ENCODE measurements around the gene CEP97. TPM values are rescaled to one million over a fixed set of nuclear protein-coding genes. Genes with fewer than 3 reads are reported as not detected.
"Not testable (repeated sequence)": the region's sequence is repeated elsewhere in the genome, so short reads cannot be mapped to it uniquely, and the experiment has no call there.

The CEP97 gene
- total and polyA plus RNA-seq, 7 donors: 1.6 to 12.5 (median 6.3) TPM

GRCh38 chr3:101730839-101731238 lies 6.4 kb downstream of the CEP97 start:
- H3K36me3 ChIP-seq (ENCODE audit: insufficient read depth in 1 of 2, low read depth in 1 of 2): peaks cover 8 to 80% of the 10 kb centered on the region in 2 donors
- ATAC-seq (no peak), DNase-seq (no peak)
- no peak overlapping the region for H3K27ac ChIP-seq
- no peaks in the 10 kb centered on the region for H3K9me3 ChIP-seq
- H3K4me1 ChIP-seq: peaks cover 4% of the 10 kb centered on the region
- no peak for TF ChIP-seq CTCF (IDR thresholded peaks at IDR 0.05)
- H3K27me3 ChIP-seq (ENCODE audit: insufficient read depth in 3 of 3, low read length in 2 of 3): no peaks in the 10 kb centered on the region
- intact Hi-C loops (cut with DNase I): no loop called here
- H3K4me3 ChIP-seq: no peak overlapping the region

DNA sequence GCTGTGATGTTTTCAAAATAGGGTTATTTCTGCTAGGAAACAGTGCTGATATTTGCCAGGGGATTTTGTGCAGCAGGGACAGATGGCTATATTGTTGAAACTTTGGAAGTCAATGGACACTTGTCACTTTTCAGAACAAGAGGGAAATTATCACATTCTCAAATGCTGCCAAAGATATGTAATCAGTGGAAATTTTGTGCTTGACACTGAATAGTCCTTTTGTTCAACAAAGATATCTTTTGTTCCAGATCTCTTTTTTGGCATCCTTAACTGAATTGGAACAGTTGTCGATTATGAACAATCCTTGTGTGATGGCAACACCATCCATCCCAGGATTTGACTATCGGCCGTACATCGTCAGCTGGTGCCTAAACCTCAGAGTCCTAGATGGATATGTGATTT lies 7.8 kb downstream of the CEP97 start:
- H3K27me3 ChIP-seq (ENCODE audit: insufficient read depth in 3 of 3, low read length in 2 of 3): no peaks in the 10 kb centered on the region
- no peak overlapping the region for H3K4me3 ChIP-seq
- peaks cover 8 to 87% of the 10 kb centered on the region in 2 donors for H3K36me3 ChIP-seq (ENCODE audit: insufficient read depth in 1 of 2, low read depth in 1 of 2)
- ATAC-seq (no peak), DNase-seq (no peak)
- H3K27ac ChIP-seq: no peak overlapping the region
- TF ChIP-seq CTCF (IDR thresholded peaks at IDR 0.05): no peak
- no peaks in the 10 kb centered on the region for H3K4me1 ChIP-seq
- no peaks in the 10 kb centered on the region for H3K9me3 ChIP-seq
- 59 to 69% (median 60%) methylated on average over 4 of the region's 4 CpGs for WGBS, 3 donors
- intact Hi-C loops (cut with DNase I): no loop called here

DNA sequence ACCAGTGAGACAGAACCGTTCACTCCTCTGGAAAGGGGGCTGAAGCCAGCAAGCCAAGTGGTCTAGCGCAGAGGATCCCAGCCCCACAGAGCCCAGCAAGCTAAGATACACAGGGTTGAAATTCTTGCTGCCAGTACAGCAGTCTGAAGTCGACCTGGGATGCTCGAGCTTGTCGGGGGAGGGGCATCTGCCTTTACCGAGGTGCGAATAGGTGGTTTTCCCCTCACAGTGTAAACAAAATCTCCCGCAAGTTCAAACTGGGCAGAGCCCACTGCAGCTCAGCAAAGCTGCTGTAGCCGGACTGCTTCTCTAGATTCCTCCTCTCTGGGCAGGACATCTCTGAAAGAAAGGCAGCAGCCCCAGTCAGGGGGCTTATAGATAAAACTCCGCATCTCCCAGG lies 11.4 kb downstream of the CEP97 start:
- no peaks in the 10 kb centered on the region for H3K9me3 ChIP-seq
- no peak overlapping the region for H3K27ac ChIP-seq
- no peaks in the 10 kb centered on the region for H3K4me1 ChIP-seq
- no peaks in the 10 kb centered on the region for H3K27me3 ChIP-seq (ENCODE audit: insufficient read depth in 3 of 3, low read length in 2 of 3)
- WGBS, 3 donors: 98 to 99% (median 98%) methylated on average over 10 of the region's 10 CpGs
- no peak overlapping the region for H3K4me3 ChIP-seq
- DNase-seq: no peak
- intact Hi-C loops (cut with DNase I): no loop called here
- ATAC-seq: no peak
- peaks cover 8 to 68% of the 10 kb centered on the region in 2 donors for H3K36me3 ChIP-seq (ENCODE audit: insufficient read depth in 1 of 2, low read depth in 1 of 2)
- no peak for TF ChIP-seq CTCF (IDR thresholded peaks at IDR 0.05)

DNA sequence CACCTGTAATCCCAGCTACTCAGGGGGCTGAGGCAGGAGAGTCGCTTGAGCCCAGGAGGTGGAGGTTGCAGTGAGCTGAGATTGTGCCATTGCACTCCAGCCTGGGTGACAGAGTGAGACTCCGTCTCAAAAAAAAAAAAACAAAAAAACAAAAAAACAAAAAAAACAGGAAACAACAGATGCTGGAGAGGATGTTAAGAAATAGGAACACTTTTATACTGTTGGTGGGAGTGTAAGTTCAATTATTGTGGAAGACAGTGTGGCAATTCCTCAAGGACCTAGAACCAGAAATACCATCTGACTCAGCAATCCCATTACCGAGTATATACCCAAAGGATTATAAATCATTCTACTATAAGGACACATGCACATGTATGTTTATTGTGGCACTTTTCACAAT lies 17.5 kb downstream of the CEP97 start:
- H3K9me3 ChIP-seq; H3K4me3 ChIP-seq; ATAC-seq; H3K4me1 ChIP-seq; H3K27me3 ChIP-seq (ENCODE audit: insufficient read depth in 3 of 3, low read length in 2 of 3); H3K27ac ChIP-seq; intact Hi-C loops (cut with DNase I); DNase-seq: not testable (repeated sequence)
- WGBS, 3 donors: 82 to 99% (median 96%) methylated on average over 3 of the region's 3 CpGs
- H3K36me3 ChIP-seq (ENCODE audit: insufficient read depth in 1 of 2, low read depth in 1 of 2): peaks cover 0 to 11% of the 10 kb centered on the region in 2 donors

DNA sequence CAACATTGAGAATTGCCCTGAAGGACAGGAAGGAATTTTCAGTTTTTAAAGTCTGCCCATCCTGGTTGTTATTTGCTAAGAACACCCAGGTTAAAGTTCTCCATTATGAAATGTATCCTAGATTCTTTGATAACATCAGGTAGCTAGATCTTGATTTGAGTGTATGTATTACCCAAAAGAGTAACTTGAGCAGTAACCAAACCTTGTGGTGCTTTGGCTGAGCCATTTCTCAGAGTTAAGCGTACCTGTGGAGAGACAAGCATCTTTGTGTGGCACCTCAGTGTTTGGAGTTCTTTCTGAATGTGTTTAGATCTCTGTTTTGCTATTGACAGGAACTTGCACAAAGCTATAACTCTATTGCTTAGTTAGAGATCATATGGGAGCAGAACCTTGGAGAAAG lies 20.4 kb downstream of the CEP97 start:
- intact Hi-C loops (cut with DNase I): no loop called here
- Histone ChIP-seq H3K4me1 (no peaks in the 10 kb centered on the region), H3K27ac (no peak overlapping the region), H3K27me3 (ENCODE audit: insufficient read depth in 3 of 3, low read length in 2 of 3) (no peaks in the 10 kb centered on the region), H3K4me3 (no peak overlapping the region), H3K9me3 (no peaks in the 10 kb centered on the region), H3K36me3 (ENCODE audit: insufficient read depth in 1 of 2, low read depth in 1 of 2) (peaks cover 0 to 3% of the 10 kb centered on the region in 2 donors)
- DNase-seq (no peak), ATAC-seq (no peak)
- 39 to 61% (median 44%) methylated on average over 1 of the region's 1 CpG for WGBS, 3 donors
- TF ChIP-seq CTCF (IDR thresholded peaks at IDR 0.05): no peak

GRCh38 chr3:101745934-101746333 lies 21.5 kb downstream of the CEP97 start:
- H3K4me3 ChIP-seq; H3K36me3 ChIP-seq (ENCODE audit: insufficient read depth in 1 of 2, low read depth in 1 of 2); H3K9me3 ChIP-seq; H3K4me1 ChIP-seq; H3K27ac ChIP-seq; intact Hi-C loops (cut with DNase I); ATAC-seq; DNase-seq; H3K27me3 ChIP-seq (ENCODE audit: insufficient read depth in 3 of 3, low read length in 2 of 3): not testable (repeated sequence)
- 91 to 100% (median 100%) methylated on average over 1 of the region's 1 CpG for WGBS, 3 donors

GRCh38 chr3:101753386-101754113 lies 29.1 kb downstream of the CEP97 start:
- intact Hi-C loops (cut with DNase I); H3K4me1 ChIP-seq; H3K27ac ChIP-seq; DNase-seq; ATAC-seq; H3K27me3 ChIP-seq (ENCODE audit: insufficient read depth in 3 of 3, low read length in 2 of 3); H3K4me3 ChIP-seq; H3K9me3 ChIP-seq: not testable (repeated sequence)
- H3K36me3 ChIP-seq (ENCODE audit: insufficient read depth in 1 of 2, low read depth in 1 of 2): peaks cover 0 to 41% of the 10 kb centered on the region in 2 donors
- WGBS, 3 donors: 96 to 98% (median 98%) methylated on average over 8 to 14 of the region's 23 CpGs
